Measurements from ENCODE around the gene FGGY. TPM values are rescaled to one million over a fixed set of nuclear protein-coding genes. Genes with fewer than 3 reads are reported as not detected.
"Not testable (repeated sequence)": the region's sequence is repeated elsewhere in the genome, so short reads cannot be mapped to it uniquely, and the experiment has no call there.

The FGGY gene
- total RNA-seq, 1 donor from 2014 or later, result 18.2 TPM

DNA sequence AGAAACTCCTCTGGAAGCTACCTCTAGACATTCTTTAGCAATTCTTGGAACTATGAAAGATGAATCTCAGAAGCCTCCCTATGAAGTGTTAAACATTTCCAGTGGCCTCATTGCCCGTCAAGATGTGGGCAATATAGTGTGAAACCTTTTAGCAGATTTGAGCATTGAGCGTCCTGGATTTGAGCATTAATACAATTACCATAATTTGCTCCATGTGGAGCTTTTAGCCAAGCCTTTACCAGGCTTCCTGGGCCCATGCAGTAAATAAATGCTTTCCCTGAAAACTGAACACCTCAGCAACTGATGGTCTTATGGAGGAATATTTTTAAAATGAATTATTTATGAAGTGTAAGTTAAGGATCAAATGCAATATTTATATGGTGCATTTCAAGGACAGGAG is 162.0 kb downstream of the FGGY start:
- Mint-ChIP-seq H3K27me3 (no peaks in the 10 kb centered on the region), H3K4me1 (ENCODE audit: low read depth) (peaks cover 3% of the 10 kb centered on the region), H3K36me3 (ENCODE audit: insufficient read depth) (peaks cover 9% of the 10 kb centered on the region), H3K9me3 (ENCODE audit: low read depth) (peaks cover 14% of the 10 kb centered on the region), H3K4me3 (ENCODE audit: low read depth) (no peak overlapping the region), H3K27ac (no peak overlapping the region)
- no peak for TF ChIP-seq CTCF (IDR thresholded peaks at IDR 0.05; ENCODE audit: unreplicated experiment)
- no peak for DNase-seq (ENCODE audit: low spot score, unreplicated experiment)

DNA sequence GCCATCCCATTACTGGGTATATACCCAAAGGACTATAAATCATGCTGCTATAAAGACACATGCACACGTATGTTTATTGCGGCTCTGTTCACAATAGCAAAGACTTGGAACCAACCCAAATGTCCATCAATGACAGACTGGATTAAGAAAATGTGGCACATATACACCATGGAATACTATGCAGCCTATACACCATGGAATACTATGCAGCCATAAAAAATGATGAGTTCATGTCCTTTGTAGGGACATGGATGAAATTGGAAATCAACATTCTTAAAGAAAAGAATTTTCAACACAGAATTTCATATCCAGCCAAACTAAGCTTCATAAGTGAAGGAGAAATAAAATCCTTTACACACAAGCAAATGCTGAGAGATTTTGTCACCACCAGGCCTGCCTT is 166.0 kb downstream of the FGGY start:
- H3K4me3 Mint-ChIP-seq (ENCODE audit: low read depth); H3K4me1 Mint-ChIP-seq (ENCODE audit: low read depth): not testable (repeated sequence)

DNA sequence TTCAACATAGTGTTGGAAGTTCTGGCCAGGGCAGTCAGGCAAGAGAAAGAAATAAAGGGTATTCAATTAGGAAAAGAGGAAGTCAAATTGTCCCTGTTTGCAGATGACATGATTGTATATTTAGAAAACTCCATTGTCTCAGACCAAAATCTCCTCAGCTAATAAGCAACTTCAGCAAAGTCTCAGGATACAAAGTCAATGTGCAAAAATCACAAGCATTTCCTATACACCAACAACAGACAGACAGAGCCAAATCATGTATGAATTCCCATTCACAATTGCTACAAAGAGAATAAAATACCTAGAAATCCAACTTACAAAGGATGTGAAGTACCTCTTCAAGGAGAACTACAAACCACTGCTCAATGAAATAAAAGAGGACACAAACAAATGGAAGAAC is 168.6 kb downstream of the FGGY start:
- not testable (repeated sequence) for H3K27me3 Mint-ChIP-seq; DNase-seq (ENCODE audit: low spot score, unreplicated experiment); H3K4me3 Mint-ChIP-seq (ENCODE audit: low read depth); H3K36me3 Mint-ChIP-seq (ENCODE audit: insufficient read depth); H3K27ac Mint-ChIP-seq; H3K4me1 Mint-ChIP-seq (ENCODE audit: low read depth)
- H3K9me3 Mint-ChIP-seq (ENCODE audit: low read depth), result peaks cover 18% of the 10 kb centered on the region

More for the DNA sequence above, 166.0 kb downstream of the FGGY start:
- not testable (repeated sequence) for H3K27ac Mint-ChIP-seq; H3K27me3 Mint-ChIP-seq; DNase-seq (ENCODE audit: low spot score, unreplicated experiment); H3K36me3 Mint-ChIP-seq (ENCODE audit: insufficient read depth)
- H3K9me3 Mint-ChIP-seq (ENCODE audit: low read depth), result peaks cover 15% of the 10 kb centered on the region

GRCh38 chr1:59468828-59469428 is 172.0 kb downstream of the FGGY start:
- Mint-ChIP-seq H3K9me3 (ENCODE audit: low read depth) (peaks cover 16% of the 10 kb centered on the region), H3K4me3 (ENCODE audit: low read depth) (no peak overlapping the region), H3K27me3 (no peaks in the 10 kb centered on the region), H3K27ac (no peak overlapping the region), H3K4me1 (ENCODE audit: low read depth) (peaks cover 3% of the 10 kb centered on the region), H3K36me3 (ENCODE audit: insufficient read depth) (peaks cover 8% of the 10 kb centered on the region)
- no peak for TF ChIP-seq CTCF (IDR thresholded peaks at IDR 0.05; ENCODE audit: unreplicated experiment)
- no peak for DNase-seq (ENCODE audit: low spot score, unreplicated experiment)

DNA sequence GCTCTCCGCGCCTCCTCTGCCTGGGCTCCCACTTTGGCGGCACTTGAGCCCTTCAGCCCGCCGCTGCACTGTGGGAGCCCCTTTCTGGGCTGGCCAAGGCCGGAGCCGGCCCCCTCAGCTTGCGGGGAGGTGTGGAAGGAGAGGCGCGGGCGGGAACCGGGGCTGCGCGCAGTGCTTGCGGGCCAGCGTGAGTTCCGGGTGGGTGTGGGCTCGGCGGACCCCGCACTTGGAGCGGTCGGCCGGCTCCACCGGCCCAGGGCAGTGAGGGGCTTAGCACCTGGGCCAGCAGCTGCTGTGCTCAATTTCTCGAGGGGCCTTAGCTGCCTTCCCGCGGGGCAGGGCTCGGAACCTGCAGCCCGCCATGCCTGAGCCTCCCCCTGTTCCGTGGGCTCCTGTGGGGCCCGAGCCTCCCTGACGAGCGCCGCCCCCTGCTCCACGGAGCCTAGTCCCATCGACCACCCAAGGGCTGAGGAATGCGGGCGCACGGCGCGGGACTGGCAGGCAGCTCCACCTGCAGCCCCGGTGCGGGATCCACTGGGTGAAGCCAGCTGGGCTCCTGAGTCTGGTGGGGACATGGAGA is 175.2 kb downstream of the FGGY start:
- H3K4me1 Mint-ChIP-seq (ENCODE audit: low read depth); H3K27ac Mint-ChIP-seq; H3K27me3 Mint-ChIP-seq; H3K4me3 Mint-ChIP-seq (ENCODE audit: low read depth); DNase-seq (ENCODE audit: low spot score, unreplicated experiment); H3K36me3 Mint-ChIP-seq (ENCODE audit: insufficient read depth): not testable (repeated sequence)
- peaks cover 13% of the 10 kb centered on the region for H3K9me3 Mint-ChIP-seq (ENCODE audit: low read depth)

GRCh38 chr1:59473831-59474230 is 176.9 kb downstream of the FGGY start:
- Mint-ChIP-seq H3K4me1 (ENCODE audit: low read depth) (peaks cover 2% of the 10 kb centered on the region), H3K27ac (no peak overlapping the region), H3K36me3 (ENCODE audit: insufficient read depth) (peaks cover 8% of the 10 kb centered on the region), H3K4me3 (ENCODE audit: low read depth) (no peak overlapping the region), H3K27me3 (no peaks in the 10 kb centered on the region), H3K9me3 (ENCODE audit: low read depth) (peaks cover 12% of the 10 kb centered on the region)
- no peak for TF ChIP-seq CTCF (IDR thresholded peaks at IDR 0.05; ENCODE audit: unreplicated experiment)
- no peak for DNase-seq (ENCODE audit: low spot score, unreplicated experiment)

DNA sequence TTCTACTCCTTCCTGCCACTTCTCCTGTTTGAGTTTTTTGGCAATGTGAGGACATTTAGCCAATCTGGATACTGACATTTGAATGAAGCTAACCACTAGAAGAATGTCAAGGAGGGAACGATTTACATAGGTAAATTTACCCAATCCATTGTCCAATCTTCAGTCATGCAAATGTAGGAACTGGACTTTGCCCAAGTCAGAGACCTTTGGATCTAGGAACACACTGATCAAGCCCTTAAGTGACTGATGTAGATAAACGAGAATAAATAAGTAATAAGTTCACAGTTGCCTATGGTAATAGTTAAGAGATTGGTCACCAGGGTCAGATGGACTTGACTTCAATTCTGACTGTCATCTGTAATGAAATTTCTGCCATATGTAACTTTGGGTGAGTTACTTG is 177.6 kb downstream of the FGGY start:
- no peak overlapping the region for H3K4me3 Mint-ChIP-seq (ENCODE audit: low read depth)
- no peaks in the 10 kb centered on the region for H3K27me3 Mint-ChIP-seq
- H3K4me1 Mint-ChIP-seq (ENCODE audit: low read depth), result peaks cover 2% of the 10 kb centered on the region
- no peak overlapping the region for H3K27ac Mint-ChIP-seq
- no peak for TF ChIP-seq CTCF (IDR thresholded peaks at IDR 0.05; ENCODE audit: unreplicated experiment)
- no peak for DNase-seq (ENCODE audit: low spot score, unreplicated experiment)
- H3K36me3 Mint-ChIP-seq (ENCODE audit: insufficient read depth), result peaks cover 8% of the 10 kb centered on the region
- peaks cover 8% of the 10 kb centered on the region for H3K9me3 Mint-ChIP-seq (ENCODE audit: low read depth)
